GM18502 (cell line): ENCODE results near the gene OLAH.

Experiments
- ATAC-seq: cut with Tn5 transposase; IDR thresholded peaks from one replicate; pipeline ENCODE4 v1.9.1; 2021; ENCODE audit warnings: mild to moderate bottlenecking; ENCODE audit not compliant: unreplicated experiment, poor library complexity

The OLAH gene

DNA sequence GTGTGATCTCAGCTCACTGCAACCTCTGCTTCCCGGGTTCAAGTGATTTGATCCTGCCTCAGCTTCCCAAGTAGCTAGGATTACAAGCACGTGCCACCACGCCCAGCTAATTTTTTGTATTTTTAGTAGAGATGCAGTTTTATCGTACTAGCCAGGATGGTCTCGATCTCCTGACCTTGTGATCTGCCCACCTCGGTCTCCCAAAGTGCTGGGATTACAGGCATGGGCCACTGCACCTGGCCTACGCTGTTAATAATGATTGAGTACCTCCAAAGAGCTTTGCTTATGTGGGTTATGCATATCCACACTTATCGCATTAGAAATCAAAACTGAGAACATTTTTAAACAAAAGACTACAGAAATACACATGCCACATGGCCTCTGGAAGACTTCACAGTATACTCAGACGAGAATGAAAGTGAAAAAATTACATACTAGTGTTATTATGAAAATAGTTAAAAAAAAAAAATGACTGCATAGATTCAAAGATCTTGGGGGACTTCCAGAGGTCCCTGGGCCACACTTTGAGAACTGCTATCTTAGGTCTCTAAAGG, 78.8 kb downstream of the OLAH start:
- peak; percentile 88 for ATAC-seq
